Calu3 (cell line): ENCODE measurements around the gene TTC9. TPM values are rescaled to one million over a fixed set of nuclear protein-coding genes. Genes with fewer than 3 reads are reported as not detected.

Source experiments
- BruUV-seq: library from RNA; stranded (reverse); fragments of 400-500 nt; replicated peaks from 2 replicates; lab custom pipeline; 2021; lab: Mats Ljungman, UMichigan
- CTCF ChIA-PET: fragments of 300-600 bp; sonication (Branson Sonifier 250); formaldehyde crosslinking; loops from one replicate; lab custom pipeline; 2022; ENCODE audit warnings: antibody characterized with exemption; lab: Charles Lee
- DNase-seq: peaks from one replicate; pipeline ENCODE4 v3.0.0; 2022
- H3K27ac Mint-ChIP-seq: one replicate; pipeline ENCODE4 v1.8.0; 2022; ENCODE audit warnings: mixed read lengths; ENCODE audit not compliant: unreplicated experiment
- H3K27me3 Mint-ChIP-seq: one replicate; pipeline ENCODE4 v1.8.0; 2022; ENCODE audit warnings: mixed read lengths; ENCODE audit not compliant: unreplicated experiment
- H3K36me3 Mint-ChIP-seq: one replicate; pipeline ENCODE4 v1.8.0; 2022; ENCODE audit warnings: mild to moderate bottlenecking, moderate library complexity, mixed read lengths; ENCODE audit not compliant: insufficient read depth, unreplicated experiment
- H3K4me1 Mint-ChIP-seq: one replicate; pipeline ENCODE4 v1.8.0; 2022; ENCODE audit warnings: mild to moderate bottlenecking, low read depth, mixed read lengths; ENCODE audit not compliant: unreplicated experiment
- H3K4me3 Mint-ChIP-seq: one replicate; pipeline ENCODE4 v1.8.0; 2022; ENCODE audit warnings: mild to moderate bottlenecking, low read depth, moderate library complexity, mixed read lengths; ENCODE audit not compliant: unreplicated experiment
- H3K9me3 Mint-ChIP-seq: one replicate; pipeline ENCODE4 v1.8.0; 2022; ENCODE audit warnings: low read depth, mixed read lengths; ENCODE audit not compliant: unreplicated experiment
- CTCF ChIP-seq: fragments of 200-600 bp; IDR thresholded peaks from one replicate; pipeline ENCODE4 v1.8.0; 2022; ENCODE audit warnings: antibody characterized with exemption; ENCODE audit not compliant: unreplicated experiment
- intact Hi-C: fragments of 100-400 bp; cut with micrococcal nuclease; formaldehyde crosslinking; loops from one replicate; pipeline ENCODE4 v1.10.0; 2022; ENCODE audit not compliant: unreplicated experiment
- total RNA-seq: library from RNA; stranded (reverse); gene quantifications from 2 replicates; pipeline ENCODE4 v1.2.3, GENCODE V29; 2022

The TTC9 gene
- total RNA-seq, 1 experiment from 2014 or later, result 9.8 TPM

GRCh38 chr14:70643967-70644366, 2.3 kb downstream of the TTC9 start:
- no TSS peak for BruUV-seq
- no peak for DNase-seq
- intact Hi-C loops, result loop anchor here (5.0 kb wide), 1 partner anchor 68 kb away; no protein-coding TSS in a partner anchor
- H3K27ac Mint-ChIP-seq, result no peak overlapping the region
- TF ChIP-seq CTCF, result no peak
- CTCF ChIA-PET, result no interaction called here
- H3K9me3 Mint-ChIP-seq, result no peaks in the 10 kb centered on the region
- no peaks in the 10 kb centered on the region for H3K27me3 Mint-ChIP-seq
- H3K36me3 Mint-ChIP-seq, result peaks cover 29% of the 10 kb centered on the region
- peak overlapping the region; percentile 95 for H3K4me3 Mint-ChIP-seq
- peaks cover 19% of the 10 kb centered on the region for H3K4me1 Mint-ChIP-seq

- Mint-ChIP-seq H3K27me3 (no peaks in the 10 kb centered on the region), H3K9me3 (no peaks in the 10 kb centered on the region), H3K4me1 (peaks cover 12% of the 10 kb centered on the region), H3K4me3 (no peak overlapping the region), H3K36me3 (peaks cover 25% of the 10 kb centered on the region), H3K27ac (no peak overlapping the region)
- CTCF ChIA-PET, result no interaction called here
- TF ChIP-seq CTCF, result no peak
- BruUV-seq, result no TSS peak
- DNase-seq, result no peak
- intact Hi-C loops, result no loop called here
Measured at GRCh38 chr14:70645892-70646291, 4.2 kb downstream of the TTC9 start.

- no peak for TF ChIP-seq CTCF
- DNase-seq, result no peak
- no peak overlapping the region for H3K4me3 Mint-ChIP-seq
- CTCF ChIA-PET, result no interaction called here
- H3K4me1 Mint-ChIP-seq, result peaks cover 8% of the 10 kb centered on the region
- no peaks in the 10 kb centered on the region for H3K27me3 Mint-ChIP-seq
- no peak overlapping the region for H3K27ac Mint-ChIP-seq
- intact Hi-C loops, result no loop called here
- BruUV-seq, result no TSS peak
- H3K36me3 Mint-ChIP-seq, result peaks cover 17% of the 10 kb centered on the region
- H3K9me3 Mint-ChIP-seq, result no peaks in the 10 kb centered on the region
Measured at GRCh38 chr14:70646705-70647104, 5.0 kb downstream of the TTC9 start.

- BruUV-seq, result no TSS peak
- no peak for DNase-seq
- CTCF ChIA-PET, result no interaction called here
Measured at GRCh38 chr14:70648346-70648745, 6.6 kb downstream of the TTC9 start.

More at GRCh38 chr14:70648346-70648745, 6.6 kb downstream of the TTC9 start:
- Mint-ChIP-seq H3K36me3 (peaks cover 4% of the 10 kb centered on the region), H3K4me1 (peaks cover 5% of the 10 kb centered on the region), H3K27me3 (no peaks in the 10 kb centered on the region), H3K27ac (no peak overlapping the region), H3K9me3 (no peaks in the 10 kb centered on the region), H3K4me3 (no peak overlapping the region)
- intact Hi-C loops, result no loop called here
- no peak for TF ChIP-seq CTCF
